Vagina (tissue), 2 donors: ENCODE results near the gene ASPRV1. TPM values are rescaled to one million over a fixed set of nuclear protein-coding genes. Genes with fewer than 3 reads are reported as not detected.

Source experiments
- DNase-seq, 2 donors: peaks; one replicate each; pipeline ENCODE4 v3.0.0-alpha.2; 2017; ENCODE audit errors: extremely low spot score in 2 of 2
- H3K27ac ChIP-seq: fragments of 200-600 bp; sonication (generic); one replicate; pipeline ENCODE4 v1.5.1; 2019
- H3K27me3 ChIP-seq: fragments of 200-600 bp; sonication (generic); one replicate; pipeline ENCODE4 v1.5.1; 2019
- H3K36me3 ChIP-seq, 2 donors: fragments of 200-600 bp; sonication (generic); one replicate each; pipeline ENCODE4 v1.5.1; 2017 to 2019
- H3K4me1 ChIP-seq: fragments of 200-600 bp; sonication (generic); one replicate; pipeline ENCODE4 v1.5.1; 2019
- H3K4me3 ChIP-seq, 2 donors: fragments of 200-600 bp; sonication (generic); 1 replicate in 1 of 2; 2 replicates in 1 of 2; pipeline ENCODE4 v1.5.1; 2016 to 2019
- H3K9me3 ChIP-seq: fragments of 200-600 bp; sonication (generic); one replicate; pipeline ENCODE4 v1.5.1; 2019
- POLR2A ChIP-seq, 2 donors: fragments of 450-650 bp; IDR thresholded peaks; one replicate each; pipeline ENCODE4 v1.6.1; 2017; ENCODE audit warnings: antibody characterized with exemption in 2 of 2, mild to moderate bottlenecking in 2 of 2, moderate library complexity in 2 of 2
- POLR2AphosphoS5 ChIP-seq, 2 donors: sonication (generic); formaldehyde crosslinking; IDR thresholded peaks; one replicate each; pipeline ENCODE4 v1.9.0; 2017; ENCODE audit warnings: antibody characterized with exemption in 2 of 2, mild to moderate bottlenecking in 2 of 2, low read depth in 1 of 2; ENCODE audit not compliant: insufficient read depth in 1 of 2
- intact Hi-C: fragments of 100-400 bp; cut with DNase I; formaldehyde crosslinking; loops from one replicate; pipeline ENCODE4 v1.15.1; 2023
- total RNA-seq: library from RNA; depleted of rRNA; stranded (reverse); fragments of >200 nt; gene quantifications from one replicate; pipeline ENCODE4 v1.2.3, GENCODE V29; 2016
- TF ChIP-seq, protein P1 (sequence below), 3 experiments: fragments of 450-650 bp in 2 of 3; fragments of 200-600 bp in 1 of 3; sonication (generic) in 1 of 3; IDR thresholded peaks; one replicate each; pipeline ENCODE4 v1.5.1; 2017 to 2019; ENCODE audit warnings: antibody characterized with exemption in 3 of 3, mild to moderate bottlenecking in 2 of 3, moderate library complexity in 2 of 3

Gene ASPRV1
- total RNA-seq, 1 donor from 2014 or later = 0.49 TPM

DNA sequence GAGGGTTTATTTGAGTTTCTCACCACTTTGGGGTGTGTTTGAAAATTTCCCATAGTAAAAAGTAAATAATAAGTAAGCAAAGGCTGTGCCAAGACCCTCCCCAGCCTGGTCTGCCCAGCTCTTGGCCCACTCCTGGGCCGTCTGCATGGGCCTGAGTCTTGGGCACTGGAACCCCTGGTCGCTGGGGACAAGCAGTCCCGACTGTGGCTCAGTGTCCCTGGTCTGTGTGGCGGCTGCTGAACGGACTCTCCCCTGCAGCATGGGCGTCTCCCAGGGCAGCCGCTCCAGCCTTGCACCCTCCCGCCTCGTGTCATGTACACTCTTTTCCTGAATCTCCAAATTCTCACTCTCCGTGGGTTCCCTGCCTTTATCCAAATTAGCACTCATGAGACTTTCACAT is 7.2 kb upstream of the ASPRV1 start:
- Histone ChIP-seq H3K27ac (no peak overlapping the region), H3K4me1 (no peaks in the 10 kb centered on the region), H3K36me3 (no peaks in the 10 kb centered on the region), H3K27me3 (no peaks in the 10 kb centered on the region), H3K4me3 (no peak overlapping the region), H3K9me3 (no peaks in the 10 kb centered on the region)
- intact Hi-C loops = no loop called here
- TF ChIP-seq, protein P1, sequence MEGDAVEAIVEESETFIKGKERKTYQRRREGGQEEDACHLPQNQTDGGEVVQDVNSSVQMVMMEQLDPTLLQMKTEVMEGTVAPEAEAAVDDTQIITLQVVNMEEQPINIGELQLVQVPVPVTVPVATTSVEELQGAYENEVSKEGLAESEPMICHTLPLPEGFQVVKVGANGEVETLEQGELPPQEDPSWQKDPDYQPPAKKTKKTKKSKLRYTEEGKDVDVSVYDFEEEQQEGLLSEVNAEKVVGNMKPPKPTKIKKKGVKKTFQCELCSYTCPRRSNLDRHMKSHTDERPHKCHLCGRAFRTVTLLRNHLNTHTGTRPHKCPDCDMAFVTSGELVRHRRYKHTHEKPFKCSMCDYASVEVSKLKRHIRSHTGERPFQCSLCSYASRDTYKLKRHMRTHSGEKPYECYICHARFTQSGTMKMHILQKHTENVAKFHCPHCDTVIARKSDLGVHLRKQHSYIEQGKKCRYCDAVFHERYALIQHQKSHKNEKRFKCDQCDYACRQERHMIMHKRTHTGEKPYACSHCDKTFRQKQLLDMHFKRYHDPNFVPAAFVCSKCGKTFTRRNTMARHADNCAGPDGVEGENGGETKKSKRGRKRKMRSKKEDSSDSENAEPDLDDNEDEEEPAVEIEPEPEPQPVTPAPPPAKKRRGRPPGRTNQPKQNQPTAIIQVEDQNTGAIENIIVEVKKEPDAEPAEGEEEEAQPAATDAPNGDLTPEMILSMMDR (IDR thresholded peaks at IDR 0.05) = no peak
- no peak for TF ChIP-seq POLR2A (IDR thresholded peaks at IDR 0.05)
- TF ChIP-seq POLR2AphosphoS5 (IDR thresholded peaks at IDR 0.05; ENCODE audit: insufficient read depth in 1 of 2, low read depth in 1 of 2) = no peak
- no peak for DNase-seq

DNA sequence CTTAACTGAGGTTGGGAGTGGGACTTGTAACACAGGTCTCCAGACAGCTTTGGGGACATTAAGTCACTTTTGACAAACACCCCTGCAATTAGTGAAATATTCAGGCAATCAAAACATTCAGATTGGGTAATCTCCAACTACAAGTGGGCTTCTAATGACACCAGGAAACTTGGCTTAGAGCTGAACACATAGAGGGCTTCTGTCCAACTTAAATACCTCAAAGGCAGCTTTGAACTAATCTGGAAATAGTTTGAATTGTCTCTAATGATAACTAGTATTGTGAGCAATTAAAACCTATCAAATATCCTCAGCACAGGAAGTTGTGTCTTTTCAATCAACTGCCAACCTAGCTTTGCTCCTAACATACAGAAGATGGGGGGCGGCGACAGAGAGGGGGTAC is 5.1 kb upstream of the ASPRV1 start:
- Histone ChIP-seq H3K36me3 (no peaks in the 10 kb centered on the region), H3K27me3 (no peaks in the 10 kb centered on the region), H3K9me3 (no peaks in the 10 kb centered on the region), H3K27ac (no peak overlapping the region), H3K4me1 (no peaks in the 10 kb centered on the region), H3K4me3 (no peak overlapping the region)
- DNase-seq = no peak
- TF ChIP-seq POLR2AphosphoS5 (IDR thresholded peaks at IDR 0.05; ENCODE audit: insufficient read depth in 1 of 2, low read depth in 1 of 2) (no peak), POLR2A (IDR thresholded peaks at IDR 0.05) (no peak)
- TF ChIP-seq, protein P1 (IDR thresholded peaks at IDR 0.05) = no peak
- intact Hi-C loops = no loop called here

DNA sequence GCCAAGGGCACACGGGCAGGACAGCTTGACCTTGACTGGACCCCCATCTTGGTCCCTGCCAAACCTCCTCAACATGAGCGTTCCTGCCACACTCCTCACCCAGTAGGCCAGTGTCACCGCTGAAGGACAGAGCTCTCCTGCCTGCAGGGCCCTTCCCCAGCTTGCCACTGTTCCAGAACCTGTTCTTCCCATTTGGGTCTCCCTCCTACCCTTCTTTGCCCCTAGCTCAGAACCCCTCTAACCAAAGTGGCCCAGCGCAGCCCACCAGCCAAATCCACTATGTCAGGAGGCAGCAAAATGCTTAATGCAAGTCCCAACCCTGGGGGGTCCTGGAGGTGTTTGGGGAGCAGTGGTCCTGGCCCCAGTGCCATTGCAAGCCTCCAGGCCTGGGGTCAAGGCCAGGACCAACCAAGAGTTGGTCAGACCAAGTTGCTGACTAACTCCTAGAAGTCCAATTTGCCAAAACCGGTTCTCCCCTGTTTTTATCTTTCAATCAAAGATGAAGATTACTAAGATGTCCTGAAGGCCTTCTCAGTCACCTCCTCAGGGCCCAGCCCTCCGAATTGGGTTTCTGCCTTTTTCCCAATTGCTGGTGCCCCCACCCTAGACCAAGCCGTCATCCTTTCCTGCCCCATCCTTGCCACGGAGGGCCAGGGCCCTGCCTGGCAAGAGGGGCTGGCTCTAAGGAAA is 4.5 kb upstream of the ASPRV1 start:
- no peak overlapping the region for H3K27ac ChIP-seq

DNA sequence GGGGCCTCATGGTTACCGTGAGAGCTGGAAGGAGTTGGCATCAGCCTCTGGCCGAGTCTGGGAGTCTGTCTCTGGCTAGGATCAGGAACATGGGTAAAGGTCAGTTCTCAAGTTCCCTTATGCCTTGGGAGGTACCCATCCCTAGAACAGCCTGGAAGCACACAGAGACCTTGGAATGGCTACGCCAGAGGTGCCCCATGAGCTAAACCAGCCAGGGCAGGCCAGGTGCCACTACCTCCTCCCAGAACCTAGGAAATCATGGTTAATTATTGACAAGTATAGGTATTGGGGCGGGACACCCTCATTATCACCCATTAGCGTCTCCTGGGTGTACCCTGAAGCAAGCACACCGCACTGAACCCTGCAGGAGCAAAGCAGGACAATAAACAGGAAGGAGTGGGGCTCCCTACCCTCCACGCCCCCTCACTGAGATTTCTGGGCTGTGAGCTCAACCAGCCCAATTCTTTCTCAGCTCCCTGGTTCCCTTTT is 3.0 kb upstream of the ASPRV1 start:
- Histone ChIP-seq H3K4me3 (no peak overlapping the region), H3K27me3 (no peaks in the 10 kb centered on the region), H3K9me3 (no peaks in the 10 kb centered on the region), H3K27ac (no peak overlapping the region), H3K36me3 (no peaks in the 10 kb centered on the region), H3K4me1 (no peaks in the 10 kb centered on the region)
- no peak for DNase-seq
- intact Hi-C loops = no loop called here
- TF ChIP-seq, protein P1 (IDR thresholded peaks at IDR 0.05) = no peak
- TF ChIP-seq POLR2AphosphoS5 (IDR thresholded peaks at IDR 0.05; ENCODE audit: insufficient read depth in 1 of 2, low read depth in 1 of 2) (no peak), POLR2A (IDR thresholded peaks at IDR 0.05) (no peak)

More for the DNA sequence above, 4.5 kb upstream of the ASPRV1 start:
- Histone ChIP-seq H3K36me3 (no peaks in the 10 kb centered on the region), H3K4me1 (no peaks in the 10 kb centered on the region), H3K27me3 (no peaks in the 10 kb centered on the region), H3K9me3 (no peaks in the 10 kb centered on the region), H3K4me3 (no peak overlapping the region)
- TF ChIP-seq POLR2A (IDR thresholded peaks at IDR 0.05) = no peak
- TF ChIP-seq, protein P1 (IDR thresholded peaks at IDR 0.05) = no peak
- no peak for TF ChIP-seq POLR2AphosphoS5 (IDR thresholded peaks at IDR 0.05; ENCODE audit: insufficient read depth in 1 of 2, low read depth in 1 of 2)
- intact Hi-C loops = no loop called here
- DNase-seq = no peak

DNA sequence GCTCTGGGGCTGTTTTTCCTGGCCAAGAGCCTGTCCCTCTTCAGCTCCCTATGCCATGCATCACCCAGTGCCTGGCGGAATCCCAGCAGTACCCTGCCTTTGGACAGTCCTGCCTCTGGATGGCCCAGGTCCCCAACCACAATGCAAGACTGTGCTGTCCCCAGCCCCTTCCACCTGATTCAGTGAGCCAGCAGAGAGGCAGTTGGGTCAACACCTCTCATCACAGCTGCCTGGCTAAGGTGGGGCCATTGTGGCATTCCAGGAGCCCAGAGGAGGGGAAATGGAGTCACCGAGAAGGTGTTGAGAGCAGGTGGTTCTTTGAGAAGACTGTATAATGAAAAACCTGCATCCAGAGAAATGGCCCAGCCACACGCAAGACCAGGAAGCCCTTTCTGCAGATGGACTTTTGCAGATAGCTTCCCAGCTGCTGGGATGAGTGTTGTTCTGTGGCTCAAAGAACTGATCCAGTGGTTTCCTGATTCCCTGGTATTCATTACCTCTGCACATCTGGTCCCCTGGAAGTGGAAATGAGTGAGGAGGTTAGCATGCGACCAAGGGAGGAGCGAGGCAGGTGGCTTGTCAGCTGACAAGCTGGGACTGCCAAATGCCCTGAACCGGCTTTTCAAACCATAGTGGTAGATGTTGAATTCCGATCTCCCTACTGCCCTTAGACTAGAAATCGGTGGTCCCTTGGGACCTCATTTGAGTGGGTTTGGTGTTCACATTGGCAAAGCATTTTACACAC is 1.7 kb upstream of the ASPRV1 start:
- DNase-seq = no peak
- Histone ChIP-seq H3K4me1 (no peaks in the 10 kb centered on the region), H3K36me3 (no peaks in the 10 kb centered on the region), H3K27ac (no peak overlapping the region), H3K4me3 (no peak overlapping the region), H3K27me3 (no peaks in the 10 kb centered on the region), H3K9me3 (no peaks in the 10 kb centered on the region)
- intact Hi-C loops = no loop called here
- TF ChIP-seq POLR2A (IDR thresholded peaks at IDR 0.05) = no peak
- TF ChIP-seq, protein P1 (IDR thresholded peaks at IDR 0.05) = no peak
- no peak for TF ChIP-seq POLR2AphosphoS5 (IDR thresholded peaks at IDR 0.05; ENCODE audit: insufficient read depth in 1 of 2, low read depth in 1 of 2)
